GM18873 (cell line): ENCODE measurements around the gene KDM4C.

Experiments
- ATAC-seq: cut with Tn5 transposase; IDR thresholded peaks from one replicate; pipeline ENCODE4 v1.9.1; 2021; ENCODE audit warnings: mild to moderate bottlenecking, moderate library complexity, moderate number of reproducible peaks; ENCODE audit not compliant: unreplicated experiment, low FRiP score

KDM4C gene

GRCh38 chr9:7083192-7083591, 325.4 kb downstream of the KDM4C start:
- ATAC-seq = no peak

GRCh38 chr9:7085357-7085756, 327.6 kb downstream of the KDM4C start:
- no peak for ATAC-seq

GRCh38 chr9:7086389-7086788, 328.6 kb downstream of the KDM4C start:
- no peak for ATAC-seq

- ATAC-seq = no peak
Observed at GRCh38 chr9:7088611-7089010, 330.8 kb downstream of the KDM4C start.

- ATAC-seq = no peak
Observed at GRCh38 chr9:7089406-7090193, 331.8 kb downstream of the KDM4C start.

GRCh38 chr9:7093040-7093439, 335.3 kb downstream of the KDM4C start:
- no peak for ATAC-seq

GRCh38 chr9:7094052-7094451, 336.3 kb downstream of the KDM4C start:
- ATAC-seq = no peak

- no peak for ATAC-seq
Observed at GRCh38 chr9:7094576-7094975, 336.8 kb downstream of the KDM4C start.

GRCh38 chr9:7095058-7095457, 337.3 kb downstream of the KDM4C start:
- no peak for ATAC-seq

GRCh38 chr9:7097040-7097715, 339.4 kb downstream of the KDM4C start:
- ATAC-seq = no peak

GRCh38 chr9:7097785-7098752, 340.3 kb downstream of the KDM4C start:
- no peak for ATAC-seq

GRCh38 chr9:7103367-7103766, 345.6 kb downstream of the KDM4C start:
- no peak for ATAC-seq

GRCh38 chr9:7103771-7104170, 346.0 kb downstream of the KDM4C start:
- no peak for ATAC-seq

GRCh38 chr9:7104625-7105024, 346.9 kb downstream of the KDM4C start:
- ATAC-seq = no peak

GRCh38 chr9:7105095-7105494, 347.3 kb downstream of the KDM4C start:
- no peak for ATAC-seq

GRCh38 chr9:7108936-7109335, 351.2 kb downstream of the KDM4C start:
- no peak for ATAC-seq

- no peak for ATAC-seq
Observed at GRCh38 chr9:7111413-7111812, 353.6 kb downstream of the KDM4C start.

GRCh38 chr9:7115606-7116005, 357.8 kb downstream of the KDM4C start:
- no peak for ATAC-seq

GRCh38 chr9:7117676-7118561, 360.1 kb downstream of the KDM4C start:
- peak; percentile 68 for ATAC-seq

GRCh38 chr9:7118633-7119032, 360.9 kb downstream of the KDM4C start:
- no peak for ATAC-seq
